Epithelial cell of prostate (primary cell): Measurements from ENCODE around the gene ESRRA.
A peak's percentile ranks its signal among the peaks of the same experiment; 100 is the strongest.

Experiments
- DNase-seq: peaks from one replicate; pipeline ENCODE4 v3.0.0-alpha.2; 2011; ENCODE audit warnings: low read depth, low spot score
- H3K27ac ChIP-seq: fragments of 450-650 bp; 2 replicates; pipeline ENCODE4 v1.5.1; 2017; ENCODE audit warnings: mild to moderate bottlenecking

The ESRRA gene

DNA sequence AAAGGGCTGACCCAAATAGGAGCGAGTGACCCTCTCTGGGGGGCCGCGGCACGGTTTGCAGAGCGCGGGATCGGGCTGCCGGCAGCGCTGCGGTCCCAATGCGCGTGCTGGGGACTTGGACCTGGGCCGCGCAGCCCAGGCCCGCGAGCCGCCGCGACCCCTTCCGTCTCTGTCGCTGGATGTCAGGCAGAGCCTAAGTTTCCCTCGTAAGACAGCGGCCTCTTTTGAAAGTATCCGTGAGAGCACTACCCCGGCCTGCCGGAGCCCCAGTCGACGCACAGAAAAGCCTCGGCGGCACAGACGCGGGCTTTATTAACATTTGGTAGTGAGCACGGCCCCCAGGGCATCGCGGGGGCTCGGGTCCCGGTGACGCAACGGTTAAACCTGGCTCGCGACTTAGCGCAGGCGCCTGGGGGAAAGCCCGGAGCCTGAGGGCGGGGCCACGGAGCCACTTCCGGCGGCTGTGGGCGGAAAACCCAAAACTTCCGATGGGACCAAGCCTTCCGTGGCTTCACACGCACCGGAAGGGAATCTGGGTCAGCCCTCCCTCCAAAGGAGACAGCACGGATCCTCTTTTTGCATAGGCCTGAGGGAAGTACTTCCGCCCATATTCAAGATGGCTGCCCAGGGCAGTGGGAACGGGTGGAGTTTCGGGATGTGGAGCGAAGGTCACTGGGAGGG, 35.6 kb upstream of the ESRRA start:
- DNase-seq, result peak; percentile 99

DNA sequence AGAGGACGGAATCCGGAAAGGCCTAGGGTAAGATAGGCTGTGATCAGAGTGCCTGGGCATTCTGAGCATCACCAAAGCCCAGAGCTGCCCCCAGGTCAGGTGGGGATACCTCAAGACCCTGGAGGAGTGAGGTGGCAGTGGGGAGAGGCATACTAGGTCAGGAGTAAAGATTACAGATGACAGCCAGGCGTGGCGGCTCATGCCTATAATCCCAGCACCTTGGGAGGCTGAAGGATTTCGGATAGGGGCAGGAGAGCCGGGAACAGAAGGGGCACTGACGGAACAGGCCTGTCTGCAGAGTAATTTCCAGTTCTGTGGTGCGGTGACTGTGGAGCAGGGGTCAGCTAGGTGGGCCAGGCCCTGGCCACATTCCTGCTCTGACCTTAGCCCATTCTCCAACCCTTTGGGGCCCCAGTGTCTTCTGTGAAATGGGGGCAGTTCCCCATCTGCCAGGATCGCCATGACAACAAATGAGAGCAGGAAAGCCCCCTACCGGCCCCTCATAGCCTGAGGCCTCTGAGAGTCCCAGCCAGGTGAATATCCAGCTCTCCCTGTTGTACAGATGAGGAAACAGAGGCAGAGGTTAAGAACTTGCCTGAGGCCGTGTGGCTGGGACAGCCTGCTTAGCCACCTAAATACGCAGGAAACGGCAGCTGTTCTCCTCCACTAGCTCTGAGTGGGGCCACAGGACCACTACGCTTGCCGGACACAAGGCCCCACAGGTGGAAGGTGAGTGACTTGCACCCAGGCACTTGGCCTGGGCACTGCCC, 30.1 kb upstream of the ESRRA start:
- DNase-seq, result no peak
- H3K27ac ChIP-seq, result no peak overlapping the region

More for the DNA sequence above, 35.6 kb upstream of the ESRRA start:
- peak overlapping the region; percentile 97 for H3K27ac ChIP-seq

DNA sequence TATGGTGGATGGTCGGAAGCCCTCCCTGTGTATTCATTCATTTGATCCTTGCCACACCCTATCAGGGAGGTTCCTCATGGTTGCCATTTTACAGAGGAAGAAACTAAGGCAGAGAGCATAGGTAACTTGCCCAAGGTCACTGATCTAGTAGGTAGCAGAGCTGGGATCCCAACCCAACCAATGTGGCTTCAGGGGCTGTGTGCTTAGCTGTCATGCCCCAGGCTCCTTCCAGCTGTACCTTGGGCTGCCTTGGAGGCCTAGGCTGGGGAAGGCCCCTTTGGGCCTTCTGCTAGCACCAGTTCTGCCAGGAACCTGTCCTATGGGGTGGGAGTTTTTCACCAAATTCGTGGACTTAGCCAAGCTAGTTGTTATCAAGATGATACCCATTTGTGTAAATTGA, 29.5 kb upstream of the ESRRA start:
- peak overlapping the region; percentile 83 for H3K27ac ChIP-seq
- DNase-seq, result no peak

DNA sequence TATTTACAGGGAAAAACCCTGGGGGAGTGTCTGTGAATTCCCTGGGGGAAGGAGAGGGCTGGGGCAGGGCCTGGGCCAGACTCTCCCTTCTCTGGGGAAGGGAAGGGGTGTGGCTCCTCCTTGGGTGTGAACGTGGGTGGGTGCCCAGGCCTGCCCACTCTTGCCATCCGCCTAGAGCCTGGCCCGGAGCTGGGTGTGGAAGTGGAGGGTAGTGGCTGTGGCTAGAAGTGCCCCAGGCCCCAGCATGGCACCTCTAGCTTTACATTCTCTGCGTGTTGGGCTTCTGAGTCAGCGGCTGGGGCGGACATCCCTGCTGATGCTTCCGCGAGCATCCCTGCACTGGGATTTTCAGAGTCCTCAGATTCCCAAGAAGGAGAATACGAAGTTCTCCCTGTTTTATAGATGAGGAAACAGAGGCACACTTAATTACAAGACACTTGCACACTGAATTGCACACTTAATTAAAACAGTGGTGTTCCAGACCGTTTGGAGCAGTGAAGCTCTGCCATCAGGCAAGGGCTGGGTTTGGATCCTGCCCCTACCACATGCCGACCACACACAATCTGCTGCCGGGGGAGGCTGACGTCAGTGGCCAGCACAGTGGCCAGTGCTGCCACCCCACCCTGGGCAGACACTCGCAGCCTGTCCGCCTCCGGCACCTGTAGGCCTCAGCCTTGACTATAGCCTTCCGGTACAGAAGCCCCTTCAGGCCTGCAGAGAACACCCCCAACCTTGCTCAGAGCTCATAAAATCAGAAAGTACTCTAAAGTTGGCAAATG, 28.5 kb upstream of the ESRRA start:
- peak; percentile 78 for DNase-seq
- H3K27ac ChIP-seq, result peak overlapping the region; percentile 83

DNA sequence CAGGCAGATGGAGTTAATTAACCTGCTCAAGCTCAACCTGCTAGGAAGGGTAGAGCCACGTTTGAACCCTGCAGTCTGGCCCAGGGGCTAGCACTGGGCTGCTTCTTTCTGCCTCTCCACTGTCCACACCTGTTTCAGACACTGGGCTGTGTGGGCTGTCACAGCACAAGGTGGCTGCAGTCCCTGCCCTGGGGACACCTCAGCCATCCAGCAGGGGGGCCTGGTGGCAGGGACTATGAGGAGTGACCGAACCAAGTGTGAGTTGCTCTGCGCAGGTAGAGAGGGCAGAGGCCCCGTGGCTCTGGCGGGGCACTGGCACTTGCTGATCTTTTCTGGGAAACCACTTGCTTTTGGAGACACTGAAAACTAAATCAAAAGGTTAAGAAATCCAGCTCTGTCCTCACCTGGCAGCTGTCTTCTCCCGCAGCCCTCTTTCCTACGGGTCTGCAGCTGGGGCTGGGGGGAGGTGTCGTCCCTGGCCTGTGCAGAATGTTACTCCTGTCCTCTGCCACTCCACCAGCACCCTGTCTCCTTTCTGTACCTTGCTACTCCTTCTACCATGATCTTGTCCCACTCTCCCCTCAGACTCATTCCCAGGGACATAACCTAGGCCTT, 26.6 kb upstream of the ESRRA start:
- peak overlapping the region; percentile 9 for H3K27ac ChIP-seq
- DNase-seq, result no peak

DNA sequence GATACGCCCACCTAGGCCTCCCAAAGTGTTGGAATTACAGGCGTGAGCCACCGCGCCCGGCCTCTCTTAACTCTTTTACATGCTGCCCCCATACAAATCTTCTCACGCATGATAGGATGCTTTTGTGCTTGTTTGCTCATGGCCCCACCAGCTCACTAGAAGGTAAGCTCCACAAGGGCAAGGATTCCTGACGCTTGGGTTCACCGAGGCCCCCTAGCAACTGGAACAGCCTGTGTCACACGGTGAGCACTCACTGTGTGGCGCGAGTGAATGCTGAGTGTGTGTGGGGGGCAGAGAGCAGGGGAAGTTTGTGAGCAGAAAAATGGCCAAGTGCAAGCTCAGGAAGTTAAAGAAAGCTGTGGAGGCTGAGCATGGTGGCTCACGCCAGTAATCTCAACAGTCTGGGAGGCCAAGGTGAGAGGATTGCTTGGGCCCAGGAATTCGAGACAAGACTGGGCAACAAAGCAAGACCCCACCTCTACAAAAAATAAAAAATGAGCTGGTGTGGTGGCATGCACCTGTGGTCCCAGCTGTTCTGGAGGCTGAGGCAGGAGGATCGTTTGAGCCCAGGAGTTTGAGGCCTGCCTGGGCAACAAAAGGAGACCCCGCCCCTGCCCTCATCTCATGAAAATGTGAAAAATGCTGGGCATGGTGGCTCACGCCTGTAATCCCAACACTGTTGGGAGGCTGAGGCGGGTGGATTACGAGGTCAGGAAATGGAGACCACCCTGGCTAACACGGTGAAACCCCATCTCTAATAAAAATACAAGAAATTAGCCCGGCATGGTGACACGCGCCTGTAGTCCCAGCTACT, 23.2 kb upstream of the ESRRA start:
- no peak overlapping the region for H3K27ac ChIP-seq
- no peak for DNase-seq

DNA sequence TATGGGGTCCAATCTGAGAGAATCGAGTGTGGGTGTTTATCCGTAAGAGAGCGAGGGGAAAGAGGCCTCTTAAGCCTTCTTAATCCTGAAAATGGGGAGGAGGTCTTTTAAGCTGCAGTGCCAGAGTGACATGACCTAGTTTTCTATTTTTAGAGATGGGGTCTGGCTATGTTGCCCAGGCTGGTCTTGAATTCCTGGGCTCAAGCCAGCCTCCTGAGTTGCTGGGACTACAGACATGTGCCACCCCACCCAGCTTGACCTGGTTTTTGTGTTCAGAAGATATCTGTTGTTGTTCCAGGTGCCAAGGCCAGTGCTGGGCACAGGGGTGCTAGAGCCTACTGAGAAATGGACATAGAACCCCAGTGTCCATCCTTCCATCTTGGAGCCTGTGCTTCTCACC, 22.2 kb upstream of the ESRRA start:
- no peak for DNase-seq
- H3K27ac ChIP-seq, result no peak overlapping the region

DNA sequence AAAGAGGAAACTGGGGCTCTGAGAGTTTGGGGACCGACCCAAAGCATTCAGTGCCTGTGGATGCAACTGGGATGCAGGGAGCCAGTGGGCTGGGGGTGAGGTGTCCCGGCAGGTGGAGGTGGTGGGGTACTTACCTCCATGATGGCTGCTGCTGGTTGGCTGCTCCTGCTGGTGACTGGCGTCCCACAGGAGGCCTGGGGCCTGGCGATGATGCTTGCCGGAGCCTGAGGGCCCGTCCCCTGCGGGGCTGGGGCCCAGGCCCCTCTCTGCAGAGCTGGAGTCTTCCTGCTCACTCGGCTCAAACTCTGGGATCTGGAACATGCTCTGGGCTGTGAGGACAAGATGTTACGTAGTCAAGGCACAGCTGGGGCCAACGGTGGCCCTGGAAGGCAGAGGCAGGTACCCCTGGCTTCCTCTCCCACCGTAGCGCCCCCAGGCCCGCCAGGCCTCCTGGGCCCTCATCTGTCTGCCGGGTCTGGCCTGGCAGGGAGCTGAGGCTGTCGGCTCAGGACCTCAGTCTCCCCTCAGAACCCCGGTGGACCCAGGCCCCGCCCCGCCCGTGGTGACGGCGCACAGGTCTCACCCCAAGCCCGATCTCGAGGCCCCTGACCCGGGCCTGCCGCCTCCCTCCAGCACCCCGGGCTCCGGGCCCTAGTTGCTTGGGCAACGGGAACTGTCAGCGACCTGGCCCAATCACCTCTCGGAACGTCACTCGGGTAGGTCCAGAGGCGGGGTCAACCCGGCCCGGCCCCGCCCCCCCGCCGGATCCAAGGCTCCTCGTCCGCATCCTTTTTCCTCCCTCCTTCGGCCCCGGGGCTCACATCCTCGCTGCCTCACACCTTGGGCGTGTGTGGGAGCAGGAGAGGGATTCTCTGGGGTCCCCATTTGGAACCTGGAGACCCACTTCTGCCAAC, 21.0 kb upstream of the ESRRA start, which contains the start of gene BAD:
TSS of gene BAD (minus strand) at position 618 of the 914 bp plus-strand sequence. CDS start at position 321, 297 bp downstream.
- H3K27ac ChIP-seq, result peak within 1 kb of the TSS; percentile 92
- DNase-seq, result peak; percentile 45

DNA sequence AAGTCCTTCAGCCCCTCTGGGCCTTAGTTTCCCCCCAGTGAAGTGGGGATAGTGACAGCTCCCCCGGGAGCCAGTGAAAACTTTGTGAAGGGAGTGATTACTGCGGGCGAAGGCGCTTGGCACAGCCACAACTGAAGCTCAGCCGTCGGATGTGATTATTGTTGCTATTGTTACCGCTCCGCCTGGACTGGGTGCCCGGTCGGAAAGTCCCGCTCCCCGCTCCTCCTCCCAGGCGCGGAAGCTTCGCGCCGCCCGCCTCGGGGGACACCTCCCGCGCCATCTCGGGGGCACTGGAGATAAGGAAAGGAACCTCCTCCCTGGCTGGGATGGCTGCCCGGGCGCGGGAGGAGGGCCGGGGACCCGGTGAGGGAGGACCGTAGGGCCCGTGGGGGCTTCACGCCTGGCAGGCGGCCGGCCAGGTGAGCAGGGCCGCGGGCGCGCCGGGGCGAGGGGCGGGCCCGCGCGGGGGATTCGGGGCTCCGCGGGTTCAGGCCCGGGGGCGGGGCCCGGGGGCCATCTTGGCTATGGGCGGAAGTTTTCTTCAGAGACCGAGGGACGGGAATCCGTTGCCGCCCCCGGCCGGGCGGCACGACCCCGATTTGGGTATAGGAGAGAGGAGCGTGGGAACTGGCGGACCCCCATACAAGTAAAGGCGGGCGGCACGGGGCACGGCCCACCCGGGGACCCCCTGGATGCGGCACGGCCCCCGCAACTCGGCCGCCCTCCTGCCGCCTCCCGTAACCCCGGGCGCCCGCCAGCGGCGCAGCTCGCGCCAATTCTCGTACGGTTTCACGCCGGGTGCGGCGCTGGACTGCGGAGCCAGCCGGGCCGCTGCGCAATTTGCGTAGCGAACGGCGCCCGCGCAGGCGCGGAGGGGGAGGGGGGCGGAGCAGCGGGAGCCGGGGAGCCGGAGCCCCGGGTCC, 20.1 kb upstream of the ESRRA start, which contains the start of gene GPR137:
TSS of gene GPR137 (plus strand) at position 887 of the 923 bp plus-strand sequence. CDS start 677 bp downstream, outside the sequence.
- no peak for DNase-seq
- peak within 1 kb of the TSS; percentile 92 for H3K27ac ChIP-seq

DNA sequence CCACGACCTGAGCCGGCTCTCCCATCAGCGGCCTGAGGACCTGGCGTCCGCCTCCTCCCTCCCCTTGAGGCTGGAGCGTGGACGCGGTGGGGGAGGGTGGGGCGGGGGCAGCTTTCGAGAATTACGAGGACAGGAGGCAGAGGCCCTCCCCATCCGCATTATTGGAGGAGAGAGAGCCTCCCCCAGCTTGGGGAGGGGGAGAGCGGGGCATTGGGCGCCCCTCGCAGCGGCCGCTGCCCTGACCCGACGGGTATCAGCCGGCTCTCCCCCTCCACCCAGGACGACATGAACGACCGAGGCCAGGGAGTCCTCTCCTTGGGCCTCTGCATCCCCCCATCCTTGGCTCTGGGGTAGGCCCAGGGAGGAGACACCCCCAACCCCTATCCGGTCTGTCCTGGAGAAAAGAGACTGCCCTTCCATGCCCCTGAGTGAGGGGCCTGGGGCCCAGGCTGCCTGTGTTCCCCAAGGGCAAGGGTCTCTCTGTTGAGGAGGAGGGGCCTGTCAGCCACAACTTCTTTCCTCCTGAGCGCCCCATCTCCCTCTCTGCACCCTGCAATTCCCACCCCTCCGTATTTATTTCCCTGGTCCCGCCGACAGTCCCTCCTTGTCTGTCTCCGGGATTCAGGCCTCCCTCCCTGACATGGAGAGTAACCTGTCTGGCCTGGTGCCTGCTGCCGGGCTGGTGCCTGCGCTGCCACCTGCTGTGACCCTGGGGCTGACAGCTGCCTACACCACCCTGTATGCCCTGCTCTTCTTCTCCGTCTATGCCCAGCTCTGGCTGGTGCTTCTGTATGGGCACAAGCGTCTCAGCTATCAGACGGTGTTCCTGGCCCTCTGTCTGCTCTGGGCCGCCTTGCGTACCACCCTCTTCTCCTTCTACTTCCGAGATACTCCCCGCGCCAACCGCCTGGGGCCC, 19.2 kb upstream of the ESRRA start:
- no peak for DNase-seq
- peak overlapping the region; percentile 92 for H3K27ac ChIP-seq

DNA sequence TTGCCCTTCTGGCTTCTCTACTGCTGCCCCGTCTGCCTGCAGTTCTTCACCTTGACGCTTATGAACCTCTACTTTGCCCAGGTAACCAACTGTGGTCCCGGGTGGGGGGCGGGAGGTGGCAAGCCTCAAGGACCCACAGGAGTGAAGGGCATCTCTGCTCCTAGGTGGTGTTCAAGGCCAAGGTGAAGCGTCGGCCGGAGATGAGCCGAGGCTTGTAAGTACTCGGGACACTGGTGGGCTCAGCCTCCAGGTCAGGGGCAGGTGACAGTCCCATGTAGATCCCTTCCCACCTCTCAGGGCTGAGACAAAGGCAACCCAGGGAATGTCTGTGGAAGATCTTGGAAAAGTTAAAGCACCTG, 18.5 kb upstream of the ESRRA start:
- DNase-seq, result no peak
- no peak overlapping the region for H3K27ac ChIP-seq

DNA sequence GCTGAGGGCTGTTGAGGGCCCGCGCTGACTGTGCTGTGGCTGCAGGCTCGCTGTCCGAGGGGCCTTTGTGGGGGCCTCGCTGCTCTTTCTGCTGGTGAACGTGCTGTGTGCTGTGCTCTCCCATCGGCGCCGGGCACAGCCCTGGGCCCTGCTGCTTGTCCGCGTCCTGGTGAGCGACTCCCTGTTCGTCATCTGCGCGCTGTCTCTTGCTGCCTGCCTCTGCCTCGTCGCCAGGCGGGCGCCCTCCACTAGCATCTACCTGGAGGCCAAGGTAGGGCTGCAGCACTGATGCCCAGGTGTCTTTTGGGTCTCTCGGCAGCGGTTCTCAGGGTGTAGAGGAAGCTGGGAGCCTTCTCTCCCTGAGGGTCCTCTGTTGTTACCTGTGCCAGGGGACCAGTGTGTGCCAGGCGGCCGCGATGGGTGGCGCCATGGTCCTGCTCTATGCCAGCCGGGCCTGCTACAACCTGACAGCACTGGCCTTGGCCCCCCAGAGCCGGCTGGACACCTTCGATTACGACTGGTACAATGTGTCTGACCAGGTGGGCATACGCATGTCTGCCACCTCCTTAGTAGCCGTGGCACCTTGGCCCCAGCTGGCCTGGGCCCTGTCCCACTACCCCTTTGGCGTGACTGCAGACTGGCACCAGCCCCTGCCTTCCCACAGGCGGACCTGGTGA, 17.5 kb upstream of the ESRRA start:
- no peak for DNase-seq

DNA sequence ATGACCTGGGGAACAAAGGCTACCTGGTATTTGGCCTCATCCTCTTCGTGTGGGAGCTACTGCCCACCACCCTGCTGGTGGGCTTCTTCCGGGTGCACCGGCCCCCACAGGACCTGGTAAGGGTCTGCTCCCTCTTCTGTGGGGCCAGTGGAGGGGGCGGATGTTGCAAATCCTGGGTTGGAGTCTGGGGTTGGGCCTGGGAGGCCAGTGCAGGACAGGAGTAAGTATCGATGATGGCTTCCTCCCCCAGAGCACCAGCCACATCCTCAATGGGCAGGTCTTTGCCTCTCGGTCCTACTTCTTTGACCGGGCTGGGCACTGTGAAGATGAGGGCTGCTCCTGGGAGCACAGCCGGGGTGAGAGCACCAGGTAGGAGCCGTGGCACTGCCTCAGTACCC, 17.0 kb upstream of the ESRRA start:
- H3K27ac ChIP-seq, result no peak overlapping the region
- no peak for DNase-seq

More for the DNA sequence above, 17.5 kb upstream of the ESRRA start:
- H3K27ac ChIP-seq, result no peak overlapping the region

DNA sequence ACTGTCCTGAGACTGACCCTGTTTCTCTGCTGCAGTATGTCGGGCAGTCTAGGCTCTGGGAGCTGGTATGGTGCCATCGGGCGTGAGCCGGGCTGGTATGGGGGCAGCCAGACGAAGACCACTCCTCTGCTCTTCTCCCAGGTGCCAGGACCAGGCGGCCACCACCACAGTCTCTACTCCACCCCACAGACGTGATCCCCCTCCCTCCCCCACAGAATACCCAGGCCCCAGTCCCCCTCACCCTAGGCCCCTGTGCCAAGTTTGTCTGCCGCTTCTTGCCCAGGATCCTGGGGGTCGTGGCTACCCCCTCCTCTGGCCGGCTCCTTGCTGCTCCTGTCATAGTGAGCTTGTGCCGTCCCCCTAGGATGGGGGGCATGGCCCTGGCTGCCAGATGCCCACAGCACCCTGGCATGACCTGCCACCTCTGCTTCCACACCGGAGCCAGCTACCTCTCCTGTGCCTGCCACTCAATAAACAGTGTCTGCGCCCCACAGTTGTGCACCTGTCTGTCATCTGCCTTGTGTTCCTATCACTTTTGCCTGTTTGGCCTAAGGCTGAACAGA, 16.2 kb upstream of the ESRRA start:
- DNase-seq, result no peak

DNA sequence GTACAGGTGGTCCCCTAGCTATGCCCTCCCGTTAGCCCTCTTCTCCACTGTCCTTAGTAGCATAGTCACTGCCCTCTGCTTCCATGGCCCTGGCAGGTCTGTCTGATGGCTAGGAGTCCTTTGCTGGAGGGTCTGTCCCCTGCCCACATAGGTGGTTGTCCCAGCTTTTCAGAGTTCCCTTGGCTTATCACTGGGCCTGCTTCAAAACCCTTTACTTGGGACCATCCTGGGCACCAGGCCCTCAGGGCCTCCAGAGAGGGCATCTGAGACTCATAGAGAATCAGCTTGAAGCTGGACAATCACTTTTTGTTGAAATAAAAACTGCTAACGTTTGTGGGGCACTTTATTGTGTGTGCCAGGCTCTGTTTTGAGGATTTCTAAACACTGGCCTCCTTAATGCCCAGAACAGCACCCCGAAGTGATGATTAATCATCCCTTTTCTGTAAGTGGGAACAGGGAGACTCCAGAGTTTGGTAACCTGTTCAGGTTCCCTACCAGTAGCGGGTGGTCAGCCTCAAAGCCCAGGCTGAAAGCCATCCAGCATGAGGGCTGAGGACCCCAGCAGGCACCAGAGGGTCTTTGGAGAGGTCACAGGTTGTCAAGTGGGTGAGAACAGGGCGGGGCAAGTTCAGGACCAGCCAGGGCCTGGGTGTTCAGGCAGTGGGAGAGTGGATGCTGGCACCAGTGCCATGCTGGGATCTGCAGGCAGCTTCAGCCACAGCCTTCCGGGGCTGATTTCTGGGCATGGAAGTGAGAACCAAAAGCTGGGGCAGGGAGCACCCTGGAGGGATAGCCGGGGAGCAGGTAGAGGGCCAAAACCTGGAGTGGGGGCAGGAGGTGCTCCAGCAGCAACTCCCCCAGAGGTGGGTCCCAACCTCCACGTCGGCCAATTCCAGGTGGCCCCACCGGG, 14.7 kb upstream of the ESRRA start:
- no peak overlapping the region for H3K27ac ChIP-seq
- no peak for DNase-seq

More for the DNA sequence above, 16.2 kb upstream of the ESRRA start:
- H3K27ac ChIP-seq, result no peak overlapping the region
